HEK293 (cell line): ENCODE results near the gene PLAC1.

ENCODE experiments used
- CTCF ChIA-PET: fragments of 350-600 bp; formaldehyde crosslinking; extraction: SDS; loops from one replicate; lab custom pipeline; 2021; ENCODE audit warnings: antibody characterized with exemption; lab: Yijun Ruan, JAX
- POLR2A ChIA-PET: fragments of 300-600 bp; formaldehyde crosslinking; extraction: SDS; loops from one replicate; lab custom pipeline; 2020; ENCODE audit warnings: antibody characterized with exemption, inconsistent platforms; lab: Yijun Ruan, JAX
- H3K27ac ChIP-seq: fragments of 200-500 bp; sonication (Bioruptor generic); 2 replicates; pipeline ENCODE4 v1.5.1; 2014; ENCODE audit warnings: low read depth, low read length, control low read depth, inconsistent platforms; ENCODE audit errors: extremely low read depth
- H3K36me3 ChIP-seq, 2 experiments: fragments of 200-500 bp in 1 of 2; sonication (Bioruptor generic) in 1 of 2; 1 replicate in 1 of 2; 2 replicates in 1 of 2; pipeline ENCODE4 v1.5.1; 2014 to 2017; ENCODE audit warnings: inconsistent platforms in 2 of 2, low read length in 2 of 2; ENCODE audit not compliant: control insufficient read depth in 2 of 2, insufficient read depth in 1 of 2
- H3K4me1 ChIP-seq: fragments of 200-500 bp; sonication (Bioruptor generic); 2 replicates; pipeline ENCODE4 v1.5.1; 2014; ENCODE audit warnings: mild to moderate bottlenecking, low read length, inconsistent platforms; ENCODE audit not compliant: control insufficient read depth, insufficient read depth
- H3K4me3 ChIP-seq: 2 replicates; pipeline ENCODE4 v1.5.1; 2011; ENCODE audit warnings: low read depth, mild to moderate bottlenecking, control low read depth, low read length, moderate library complexity
- H3K9me3 ChIP-seq: fragments of 200-500 bp; sonication (Bioruptor generic); 2 replicates; pipeline ENCODE4 v1.5.1; 2014; ENCODE audit warnings: low read depth, low read length, inconsistent platforms; ENCODE audit not compliant: control insufficient read depth, insufficient read depth
- EGR2 ChIP-seq: fragments of 450-650 bp; formaldehyde crosslinking; IDR thresholded peaks from 2 replicates; pipeline ENCODE4 v1.5.1; 2016; ENCODE audit warnings: low read depth, missing biosample characterization, missing genetic modification characterization
- GLI4 ChIP-seq: fragments of 450-650 bp; formaldehyde crosslinking; IDR thresholded peaks from 2 replicates; pipeline ENCODE4 v1.5.1; 2016; ENCODE audit warnings: missing biosample characterization, missing genetic modification characterization
- KLF8 ChIP-seq: fragments of 450-650 bp; formaldehyde crosslinking; IDR thresholded peaks from 2 replicates; pipeline ENCODE4 v1.5.1; 2016; ENCODE audit warnings: missing biosample characterization, missing genetic modification characterization
- OSR2 ChIP-seq: fragments of 450-650 bp; formaldehyde crosslinking; IDR thresholded peaks from 2 replicates; pipeline ENCODE4 v1.5.1; 2016; ENCODE audit warnings: missing biosample characterization, missing genetic modification characterization
- PRDM4 ChIP-seq: fragments of 450-650 bp; formaldehyde crosslinking; IDR thresholded peaks from 2 replicates; pipeline ENCODE4 v1.5.1; 2017; ENCODE audit warnings: missing biosample characterization, missing genetic modification characterization
- SP7 ChIP-seq: fragments of 450-650 bp; formaldehyde crosslinking; IDR thresholded peaks from 2 replicates; pipeline ENCODE4 v1.5.1; 2016; ENCODE audit warnings: missing biosample characterization, missing genetic modification characterization
- ZBTB48 ChIP-seq: fragments of 450-650 bp; formaldehyde crosslinking; IDR thresholded peaks from 2 replicates; pipeline ENCODE4 v1.5.1; 2016; ENCODE audit warnings: missing biosample characterization, missing genetic modification characterization
- ZNF175 ChIP-seq: fragments of 450-650 bp; formaldehyde crosslinking; IDR thresholded peaks from 2 replicates; pipeline ENCODE4 v1.5.1; 2016; ENCODE audit warnings: missing biosample characterization, missing genetic modification characterization
- ZNF292 ChIP-seq: fragments of 450-650 bp; formaldehyde crosslinking; IDR thresholded peaks from 2 replicates; pipeline ENCODE4 v1.5.1; 2016; ENCODE audit warnings: low read depth, missing biosample characterization, missing genetic modification characterization, borderline replicate concordance
- ZNF366 ChIP-seq: fragments of 450-650 bp; formaldehyde crosslinking; conservative IDR thresholded peaks from 2 replicates; pipeline ENCODE4 v1.5.1; 2016; ENCODE audit warnings: missing biosample characterization, missing genetic modification characterization
- ZNF394 ChIP-seq: fragments of 450-650 bp; formaldehyde crosslinking; IDR thresholded peaks from 2 replicates; pipeline ENCODE4 v1.5.1; 2016; ENCODE audit warnings: missing biosample characterization, missing genetic modification characterization, mild to moderate bottlenecking, moderate library complexity, borderline replicate concordance
- ZNF423 ChIP-seq: fragments of 450-650 bp; formaldehyde crosslinking; IDR thresholded peaks from 2 replicates; pipeline ENCODE4 v1.5.1; 2016; ENCODE audit warnings: missing biosample characterization, missing genetic modification characterization
- ZNF426 ChIP-seq: fragments of 450-650 bp; formaldehyde crosslinking; IDR thresholded peaks from 2 replicates; pipeline ENCODE4 v1.5.1; 2017; ENCODE audit warnings: missing biosample characterization, missing genetic modification characterization, mild to moderate bottlenecking, inconsistent platforms, moderate library complexity
- ZNF514 ChIP-seq: fragments of 450-650 bp; formaldehyde crosslinking; IDR thresholded peaks from 2 replicates; pipeline ENCODE4 v1.5.1; 2016; ENCODE audit warnings: missing biosample characterization, missing genetic modification characterization
- ZNF596 ChIP-seq: fragments of 450-650 bp; IDR thresholded peaks from 2 replicates; pipeline ENCODE4 v1.5.0; 2018; ENCODE audit warnings: missing biosample characterization, mild to moderate bottlenecking, missing genetic modification characterization, moderate library complexity
- TF ChIP-seq, protein P1 (sequence below): fragments of 450-650 bp; formaldehyde crosslinking; IDR thresholded peaks from 2 replicates; pipeline ENCODE4 v1.5.1; 2016; ENCODE audit warnings: missing biosample characterization, missing genetic modification characterization, low read depth
- TF ChIP-seq, protein P2 (sequence below): fragments of 450-650 bp; formaldehyde crosslinking; IDR thresholded peaks from 2 replicates; pipeline ENCODE4 v1.5.1; 2016; ENCODE audit warnings: missing biosample characterization, missing genetic modification characterization
- TF ChIP-seq, protein P3 (sequence below): sonication (generic); formaldehyde crosslinking; IDR thresholded peaks from 2 replicates; pipeline ENCODE4 v1.8.1; 2022; ENCODE audit warnings: mild to moderate bottlenecking, moderate library complexity, missing genetic modification reagents

The PLAC1 gene

DNA sequence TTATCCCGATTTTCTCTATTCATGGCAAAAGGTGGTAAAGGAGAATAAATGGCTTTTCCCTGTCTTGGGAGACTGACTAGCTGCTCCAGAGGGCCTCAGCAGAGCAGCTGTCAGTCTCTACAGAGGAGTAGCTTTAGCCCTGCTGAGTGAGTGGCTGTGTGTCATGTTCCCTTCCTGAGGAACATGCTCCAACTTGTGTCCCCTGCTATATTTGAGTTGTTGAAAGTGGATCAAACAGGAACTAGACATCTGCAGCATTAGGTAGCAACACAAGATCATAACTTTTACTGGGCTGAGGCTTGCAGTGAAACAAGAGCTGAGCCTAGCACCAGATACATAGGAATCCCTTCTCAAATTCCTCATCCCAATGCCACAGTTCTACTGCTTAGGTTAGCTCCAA is 26.7 kb upstream of the PLAC1 start:
- Histone ChIP-seq H3K4me1 (no peaks in the 10 kb centered on the region), H3K9me3 (no peaks in the 10 kb centered on the region), H3K36me3 (no peaks in the 10 kb centered on the region), H3K27ac (no peak overlapping the region), H3K4me3 (no peak overlapping the region)
- POLR2A ChIA-PET, result interaction anchor here (0.8 kb wide), 1 partner anchor 24 kb away, joined by 4 read pairs; no protein-coding TSS in a partner anchor
- TF ChIP-seq ZNF394 (tag by site-specific recombination) (peak; percentile 84), ZNF426 (tag by site-specific recombination) (no peak), OSR2 (tag by site-specific recombination) (no peak)
- TF ChIP-seq, protein P1, sequence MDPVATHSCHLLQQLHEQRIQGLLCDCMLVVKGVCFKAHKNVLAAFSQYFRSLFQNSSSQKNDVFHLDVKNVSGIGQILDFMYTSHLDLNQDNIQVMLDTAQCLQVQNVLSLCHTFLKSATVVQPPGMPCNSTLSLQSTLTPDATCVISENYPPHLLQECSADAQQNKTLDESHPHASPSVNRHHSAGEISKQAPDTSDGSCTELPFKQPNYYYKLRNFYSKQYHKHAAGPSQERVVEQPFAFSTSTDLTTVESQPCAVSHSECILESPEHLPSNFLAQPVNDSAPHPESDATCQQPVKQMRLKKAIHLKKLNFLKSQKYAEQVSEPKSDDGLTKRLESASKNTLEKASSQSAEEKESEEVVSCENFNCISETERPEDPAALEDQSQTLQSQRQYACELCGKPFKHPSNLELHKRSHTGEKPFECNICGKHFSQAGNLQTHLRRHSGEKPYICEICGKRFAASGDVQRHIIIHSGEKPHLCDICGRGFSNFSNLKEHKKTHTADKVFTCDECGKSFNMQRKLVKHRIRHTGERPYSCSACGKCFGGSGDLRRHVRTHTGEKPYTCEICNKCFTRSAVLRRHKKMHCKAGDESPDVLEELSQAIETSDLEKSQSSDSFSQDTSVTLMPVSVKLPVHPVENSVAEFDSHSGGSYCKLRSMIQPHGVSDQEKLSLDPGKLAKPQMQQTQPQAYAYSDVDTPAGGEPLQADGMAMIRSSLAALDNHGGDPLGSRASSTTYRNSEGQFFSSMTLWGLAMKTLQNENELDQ (tag by site-specific recombination), result no peak
- CTCF ChIA-PET, result interaction anchor here (0.8 kb wide), 1 partner anchor 80 kb away, joined by 3 read pairs; no protein-coding TSS in a partner anchor

- Histone ChIP-seq H3K36me3 (no peaks in the 10 kb centered on the region), H3K9me3 (no peaks in the 10 kb centered on the region), H3K4me3 (no peak overlapping the region), H3K27ac (no peak overlapping the region), H3K4me1 (no peaks in the 10 kb centered on the region)
- ChIA-PET POLR2A (no interaction called here), CTCF (no interaction called here)
- TF ChIP-seq, protein P2, sequence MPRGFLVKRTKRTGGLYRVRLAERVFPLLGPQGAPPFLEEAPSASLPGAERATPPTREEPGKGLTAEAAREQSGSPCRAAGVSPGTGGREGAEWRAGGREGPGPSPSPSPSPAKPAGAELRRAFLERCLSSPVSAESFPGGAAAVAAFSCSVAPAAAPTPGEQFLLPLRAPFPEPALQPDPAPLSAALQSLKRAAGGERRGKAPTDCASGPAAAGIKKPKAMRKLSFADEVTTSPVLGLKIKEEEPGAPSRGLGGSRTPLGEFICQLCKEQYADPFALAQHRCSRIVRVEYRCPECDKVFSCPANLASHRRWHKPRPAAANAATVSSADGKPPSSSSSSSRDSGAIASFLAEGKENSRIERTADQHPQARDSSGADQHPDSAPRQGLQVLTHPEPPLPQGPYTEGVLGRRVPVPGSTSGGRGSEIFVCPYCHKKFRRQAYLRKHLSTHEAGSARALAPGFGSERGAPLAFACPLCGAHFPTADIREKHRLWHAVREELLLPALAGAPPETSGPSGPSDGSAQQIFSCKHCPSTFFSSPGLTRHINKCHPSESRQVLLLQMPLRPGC (tag by site-specific recombination), result no peak
- no peak for TF ChIP-seq ZNF514 (tag by site-specific recombination)
- no peak for TF ChIP-seq ZNF366 (tag by site-specific recombination)
- TF ChIP-seq EGR2 (tag by site-specific recombination), result no peak
- no peak for TF ChIP-seq PRDM4 (tag by site-specific recombination)
- no peak for TF ChIP-seq KLF8
- TF ChIP-seq ZNF423 (tag by site-specific recombination), result no peak
- TF ChIP-seq, protein P3, sequence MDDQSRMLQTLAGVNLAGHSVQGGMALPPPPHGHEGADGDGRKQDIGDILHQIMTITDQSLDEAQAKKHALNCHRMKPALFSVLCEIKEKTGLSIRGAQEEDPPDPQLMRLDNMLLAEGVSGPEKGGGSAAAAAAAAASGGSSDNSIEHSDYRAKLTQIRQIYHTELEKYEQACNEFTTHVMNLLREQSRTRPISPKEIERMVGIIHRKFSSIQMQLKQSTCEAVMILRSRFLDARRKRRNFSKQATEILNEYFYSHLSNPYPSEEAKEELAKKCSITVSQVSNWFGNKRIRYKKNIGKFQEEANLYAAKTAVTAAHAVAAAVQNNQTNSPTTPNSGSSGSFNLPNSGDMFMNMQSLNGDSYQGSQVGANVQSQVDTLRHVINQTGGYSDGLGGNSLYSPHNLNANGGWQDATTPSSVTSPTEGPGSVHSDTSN (CRISPR knock-in tag), result no peak
- TF ChIP-seq SP7 (tag by site-specific recombination), result no peak
- TF ChIP-seq ZNF596 (tag by site-specific recombination), result no peak
- TF ChIP-seq ZBTB48, result no peak
- no peak for TF ChIP-seq ZNF175 (tag by site-specific recombination)
- no peak for TF ChIP-seq ZNF292 (tag by site-specific recombination)
- no peak for TF ChIP-seq GLI4 (tag by site-specific recombination)
Observed at GRCh38 chrX:134683351-134684005, 25.2 kb upstream of the PLAC1 start.
